WTC11 (cell line): ENCODE data around the gene TXNDC2.
"Not testable (repeated sequence)": the region's sequence is repeated elsewhere in the genome, so short reads cannot be mapped to it uniquely, and the experiment has no call there.

Experiments
- IRF2 ChIP-seq: sonication (generic); formaldehyde crosslinking; IDR thresholded peaks from 2 replicates; pipeline ENCODE4 v1.8.0; 2022; ENCODE audit warnings: low read depth, missing genetic modification reagents, borderline replicate concordance
- TF ChIP-seq, protein P1 (sequence below): fragments of 200-600 bp; IDR thresholded peaks from 2 replicates; pipeline ENCODE4 v1.8.0; 2022; ENCODE audit warnings: antibody characterized with exemption
- TF ChIP-seq, protein P2 (sequence below): sonication (generic); formaldehyde crosslinking; conservative IDR thresholded peaks from 2 replicates; pipeline ENCODE4 v1.8.1; 2023; ENCODE audit warnings: mild to moderate bottlenecking, low read depth, missing genetic modification reagents, moderate library complexity
- TF ChIP-seq, protein P3 (sequence below): sonication (generic); formaldehyde crosslinking; IDR thresholded peaks from 2 replicates; pipeline ENCODE4 v1.8.1; 2023; ENCODE audit warnings: mild to moderate bottlenecking, missing genetic modification reagents

DNA sequence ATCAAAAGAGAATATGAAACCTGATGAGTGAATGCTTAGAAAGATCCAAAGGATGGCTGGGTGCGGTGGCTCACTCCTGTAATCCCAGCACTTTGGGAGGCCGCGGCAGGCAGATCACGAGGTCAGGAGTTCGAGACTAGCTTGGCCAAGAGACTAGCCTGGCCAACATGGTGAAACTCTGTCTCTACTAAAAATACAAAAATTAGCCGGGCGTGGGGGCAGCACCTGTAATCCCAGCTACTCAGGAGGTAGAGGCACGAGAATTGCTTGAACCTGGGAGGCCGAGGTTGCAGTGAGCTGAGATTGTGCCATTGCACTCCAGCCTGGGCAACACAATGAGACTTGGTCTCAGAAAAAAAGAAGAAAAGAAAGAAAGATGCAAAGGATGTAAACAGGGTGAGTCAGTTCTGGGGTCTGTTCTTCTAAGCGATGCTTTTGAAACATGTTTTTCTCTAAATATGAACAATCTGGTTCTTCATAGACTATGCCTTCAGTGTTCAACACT, 12.1 kb downstream of the TXNDC2 start:
- not testable (repeated sequence) for TF ChIP-seq IRF2 (CRISPR knock-in tag)
- TF ChIP-seq, protein P1, sequence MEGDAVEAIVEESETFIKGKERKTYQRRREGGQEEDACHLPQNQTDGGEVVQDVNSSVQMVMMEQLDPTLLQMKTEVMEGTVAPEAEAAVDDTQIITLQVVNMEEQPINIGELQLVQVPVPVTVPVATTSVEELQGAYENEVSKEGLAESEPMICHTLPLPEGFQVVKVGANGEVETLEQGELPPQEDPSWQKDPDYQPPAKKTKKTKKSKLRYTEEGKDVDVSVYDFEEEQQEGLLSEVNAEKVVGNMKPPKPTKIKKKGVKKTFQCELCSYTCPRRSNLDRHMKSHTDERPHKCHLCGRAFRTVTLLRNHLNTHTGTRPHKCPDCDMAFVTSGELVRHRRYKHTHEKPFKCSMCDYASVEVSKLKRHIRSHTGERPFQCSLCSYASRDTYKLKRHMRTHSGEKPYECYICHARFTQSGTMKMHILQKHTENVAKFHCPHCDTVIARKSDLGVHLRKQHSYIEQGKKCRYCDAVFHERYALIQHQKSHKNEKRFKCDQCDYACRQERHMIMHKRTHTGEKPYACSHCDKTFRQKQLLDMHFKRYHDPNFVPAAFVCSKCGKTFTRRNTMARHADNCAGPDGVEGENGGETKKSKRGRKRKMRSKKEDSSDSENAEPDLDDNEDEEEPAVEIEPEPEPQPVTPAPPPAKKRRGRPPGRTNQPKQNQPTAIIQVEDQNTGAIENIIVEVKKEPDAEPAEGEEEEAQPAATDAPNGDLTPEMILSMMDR: not testable (repeated sequence)
- TF ChIP-seq, protein P2, sequence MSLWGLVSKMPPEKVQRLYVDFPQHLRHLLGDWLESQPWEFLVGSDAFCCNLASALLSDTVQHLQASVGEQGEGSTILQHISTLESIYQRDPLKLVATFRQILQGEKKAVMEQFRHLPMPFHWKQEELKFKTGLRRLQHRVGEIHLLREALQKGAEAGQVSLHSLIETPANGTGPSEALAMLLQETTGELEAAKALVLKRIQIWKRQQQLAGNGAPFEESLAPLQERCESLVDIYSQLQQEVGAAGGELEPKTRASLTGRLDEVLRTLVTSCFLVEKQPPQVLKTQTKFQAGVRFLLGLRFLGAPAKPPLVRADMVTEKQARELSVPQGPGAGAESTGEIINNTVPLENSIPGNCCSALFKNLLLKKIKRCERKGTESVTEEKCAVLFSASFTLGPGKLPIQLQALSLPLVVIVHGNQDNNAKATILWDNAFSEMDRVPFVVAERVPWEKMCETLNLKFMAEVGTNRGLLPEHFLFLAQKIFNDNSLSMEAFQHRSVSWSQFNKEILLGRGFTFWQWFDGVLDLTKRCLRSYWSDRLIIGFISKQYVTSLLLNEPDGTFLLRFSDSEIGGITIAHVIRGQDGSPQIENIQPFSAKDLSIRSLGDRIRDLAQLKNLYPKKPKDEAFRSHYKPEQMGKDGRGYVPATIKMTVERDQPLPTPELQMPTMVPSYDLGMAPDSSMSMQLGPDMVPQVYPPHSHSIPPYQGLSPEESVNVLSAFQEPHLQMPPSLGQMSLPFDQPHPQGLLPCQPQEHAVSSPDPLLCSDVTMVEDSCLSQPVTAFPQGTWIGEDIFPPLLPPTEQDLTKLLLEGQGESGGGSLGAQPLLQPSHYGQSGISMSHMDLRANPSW: not testable (repeated sequence)
- TF ChIP-seq, protein P3, sequence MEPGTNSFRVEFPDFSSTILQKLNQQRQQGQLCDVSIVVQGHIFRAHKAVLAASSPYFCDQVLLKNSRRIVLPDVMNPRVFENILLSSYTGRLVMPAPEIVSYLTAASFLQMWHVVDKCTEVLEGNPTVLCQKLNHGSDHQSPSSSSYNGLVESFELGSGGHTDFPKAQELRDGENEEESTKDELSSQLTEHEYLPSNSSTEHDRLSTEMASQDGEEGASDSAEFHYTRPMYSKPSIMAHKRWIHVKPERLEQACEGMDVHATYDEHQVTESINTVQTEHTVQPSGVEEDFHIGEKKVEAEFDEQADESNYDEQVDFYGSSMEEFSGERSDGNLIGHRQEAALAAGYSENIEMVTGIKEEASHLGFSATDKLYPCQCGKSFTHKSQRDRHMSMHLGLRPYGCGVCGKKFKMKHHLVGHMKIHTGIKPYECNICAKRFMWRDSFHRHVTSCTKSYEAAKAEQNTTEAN: not testable (repeated sequence)
